ENCODE measurements around the gene PRB3.
A peak's percentile ranks its signal among the peaks of the same experiment; 100 is the strongest.

PRB3 gene

DNA sequence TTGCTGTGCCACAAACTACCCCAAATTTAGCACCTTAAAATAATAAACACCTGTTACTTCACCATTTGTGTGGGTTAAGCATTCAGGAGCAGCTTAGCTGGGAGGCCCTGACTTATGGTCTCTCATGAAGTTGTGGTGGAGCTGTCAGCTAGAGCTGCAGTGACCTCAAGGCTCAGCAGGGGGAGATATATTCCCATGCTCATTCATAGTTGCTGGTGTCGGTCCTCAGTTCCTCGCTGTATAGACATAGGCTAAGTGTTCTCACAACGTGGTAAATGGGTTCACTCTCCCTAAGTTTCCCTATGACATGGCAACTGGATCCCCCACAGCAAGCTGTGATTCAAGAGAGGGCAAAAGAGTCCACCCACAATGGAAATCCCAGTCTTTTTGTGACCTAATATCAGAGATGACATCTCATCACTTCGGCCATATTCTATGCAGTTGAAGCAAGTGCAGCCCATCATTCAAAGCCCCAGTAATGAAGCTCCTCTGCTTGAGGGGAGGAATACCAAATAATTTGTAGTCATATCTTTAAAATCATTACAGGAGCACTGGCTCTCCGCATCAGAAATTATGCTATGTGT lies 41.1 kb downstream of the PRB3 start:
- Histone ChIP-seq H3F3A (ENCODE audit: low read depth) (no peaks in the 10 kb centered on the region), H3K36me3 (ENCODE audit: insufficient read depth, low read length) (no peaks in the 10 kb centered on the region), H3K4me3 (ENCODE audit: low read length, poor library complexity, severe bottlenecking) (no peak overlapping the region), H3K4me1 (ENCODE audit: insufficient read depth, low read length, poor library complexity, severe bottlenecking) (no peaks in the 10 kb centered on the region), H3K27me3 (ENCODE audit: insufficient read depth, low read length, poor library complexity, severe bottlenecking) (no peaks in the 10 kb centered on the region), H3K9me2 (replicated peaks; ENCODE audit: low read depth, low read length) (no peaks in the 10 kb centered on the region), H2AFZ (ENCODE audit: low read length) (0 out of 2 replicates have a peak overlapping the region, but pooled peaks have one; percentile 60), H4K20me1 (ENCODE audit: insufficient read depth, low read length, poor library complexity, severe bottlenecking) (no peaks in the 10 kb centered on the region), H3K4me2 (ENCODE audit: low read depth, low read length, poor library complexity, severe bottlenecking) (no peak overlapping the region), H3K9me3 (ENCODE audit: insufficient read depth, low read depth, low read length) (no peaks in the 10 kb centered on the region), H3K9ac (ENCODE audit: low read depth, low read length, poor library complexity, severe bottlenecking) (no peak overlapping the region), H3K79me2 (ENCODE audit: insufficient read depth, low read length) (no peaks in the 10 kb centered on the region)
- TF ChIP-seq EZH2phosphoT487 (IDR thresholded peaks at IDR 0.05; ENCODE audit: borderline replicate concordance): no peak
- TF ChIP-seq, protein P1, sequence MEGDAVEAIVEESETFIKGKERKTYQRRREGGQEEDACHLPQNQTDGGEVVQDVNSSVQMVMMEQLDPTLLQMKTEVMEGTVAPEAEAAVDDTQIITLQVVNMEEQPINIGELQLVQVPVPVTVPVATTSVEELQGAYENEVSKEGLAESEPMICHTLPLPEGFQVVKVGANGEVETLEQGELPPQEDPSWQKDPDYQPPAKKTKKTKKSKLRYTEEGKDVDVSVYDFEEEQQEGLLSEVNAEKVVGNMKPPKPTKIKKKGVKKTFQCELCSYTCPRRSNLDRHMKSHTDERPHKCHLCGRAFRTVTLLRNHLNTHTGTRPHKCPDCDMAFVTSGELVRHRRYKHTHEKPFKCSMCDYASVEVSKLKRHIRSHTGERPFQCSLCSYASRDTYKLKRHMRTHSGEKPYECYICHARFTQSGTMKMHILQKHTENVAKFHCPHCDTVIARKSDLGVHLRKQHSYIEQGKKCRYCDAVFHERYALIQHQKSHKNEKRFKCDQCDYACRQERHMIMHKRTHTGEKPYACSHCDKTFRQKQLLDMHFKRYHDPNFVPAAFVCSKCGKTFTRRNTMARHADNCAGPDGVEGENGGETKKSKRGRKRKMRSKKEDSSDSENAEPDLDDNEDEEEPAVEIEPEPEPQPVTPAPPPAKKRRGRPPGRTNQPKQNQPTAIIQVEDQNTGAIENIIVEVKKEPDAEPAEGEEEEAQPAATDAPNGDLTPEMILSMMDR (conservative IDR thresholded peaks at IDR 0.05; ENCODE audit: low read length): peak; percentile 69

DNA sequence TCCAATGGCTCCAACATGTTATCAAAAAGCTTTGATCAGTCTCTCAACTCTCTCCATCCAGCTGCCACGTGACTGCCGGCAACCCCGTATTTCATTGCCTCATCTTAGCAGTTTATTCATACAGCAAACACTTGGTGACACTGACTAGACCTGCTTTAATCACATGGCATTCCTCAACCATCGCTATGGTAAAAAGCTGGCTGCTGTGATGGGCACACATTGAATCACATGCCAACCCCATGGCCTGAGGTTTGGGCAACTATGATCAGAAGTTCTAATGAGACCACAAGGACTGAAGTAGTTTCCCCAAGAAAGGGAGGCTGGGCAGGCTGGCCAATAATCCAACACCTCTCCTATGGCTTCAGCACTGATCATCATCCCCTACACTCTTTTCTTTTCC lies 42.1 kb downstream of the PRB3 start:
- H3K27me3 ChIP-seq (ENCODE audit: insufficient read depth, low read length, poor library complexity, severe bottlenecking): no peaks in the 10 kb centered on the region
- H3F3A ChIP-seq (ENCODE audit: low read depth): no peaks in the 10 kb centered on the region
- no peaks in the 10 kb centered on the region for H4K20me1 ChIP-seq (ENCODE audit: insufficient read depth, low read length, poor library complexity, severe bottlenecking)
- H2AFZ ChIP-seq (ENCODE audit: low read length): no peak overlapping the region
- no peaks in the 10 kb centered on the region for H3K4me1 ChIP-seq (ENCODE audit: insufficient read depth, low read length, poor library complexity, severe bottlenecking)
- H3K79me2 ChIP-seq (ENCODE audit: insufficient read depth, low read length): no peaks in the 10 kb centered on the region
- TF ChIP-seq, protein P1 (conservative IDR thresholded peaks at IDR 0.05; ENCODE audit: low read length): no peak
- no peak for TF ChIP-seq EZH2phosphoT487 (IDR thresholded peaks at IDR 0.05; ENCODE audit: borderline replicate concordance)
- no peak overlapping the region for H3K4me2 ChIP-seq (ENCODE audit: low read depth, low read length, poor library complexity, severe bottlenecking)
- no peak overlapping the region for H3K9ac ChIP-seq (ENCODE audit: low read depth, low read length, poor library complexity, severe bottlenecking)
- no peaks in the 10 kb centered on the region for H3K36me3 ChIP-seq (ENCODE audit: insufficient read depth, low read length)
- H3K9me3 ChIP-seq (ENCODE audit: insufficient read depth, low read depth, low read length): no peaks in the 10 kb centered on the region
- H3K4me3 ChIP-seq (ENCODE audit: low read length, poor library complexity, severe bottlenecking): no peak overlapping the region
- no peaks in the 10 kb centered on the region for H3K9me2 ChIP-seq (replicated peaks; ENCODE audit: low read depth, low read length)
